Fibroblast of mammary gland (primary cell): ENCODE results near the gene DOK1.

Source experiments
- DNase-seq: peaks from one replicate; pipeline ENCODE4 v3.0.0-alpha.2; 2010; ENCODE audit warnings: low read depth
- H3K4me3 ChIP-seq: 2 replicates; pipeline ENCODE4 v1.5.1; 2011; ENCODE audit warnings: low read depth, mild to moderate bottlenecking, low read length, moderate library complexity; ENCODE audit not compliant: control insufficient read depth
- CTCF ChIP-seq: conservative IDR thresholded peaks from 2 replicates; pipeline ENCODE4 v1.5.1; 2011; ENCODE audit warnings: low read depth, low read length, inconsistent platforms; ENCODE audit not compliant: control insufficient read depth, insufficient read depth

The DOK1 gene

DNA sequence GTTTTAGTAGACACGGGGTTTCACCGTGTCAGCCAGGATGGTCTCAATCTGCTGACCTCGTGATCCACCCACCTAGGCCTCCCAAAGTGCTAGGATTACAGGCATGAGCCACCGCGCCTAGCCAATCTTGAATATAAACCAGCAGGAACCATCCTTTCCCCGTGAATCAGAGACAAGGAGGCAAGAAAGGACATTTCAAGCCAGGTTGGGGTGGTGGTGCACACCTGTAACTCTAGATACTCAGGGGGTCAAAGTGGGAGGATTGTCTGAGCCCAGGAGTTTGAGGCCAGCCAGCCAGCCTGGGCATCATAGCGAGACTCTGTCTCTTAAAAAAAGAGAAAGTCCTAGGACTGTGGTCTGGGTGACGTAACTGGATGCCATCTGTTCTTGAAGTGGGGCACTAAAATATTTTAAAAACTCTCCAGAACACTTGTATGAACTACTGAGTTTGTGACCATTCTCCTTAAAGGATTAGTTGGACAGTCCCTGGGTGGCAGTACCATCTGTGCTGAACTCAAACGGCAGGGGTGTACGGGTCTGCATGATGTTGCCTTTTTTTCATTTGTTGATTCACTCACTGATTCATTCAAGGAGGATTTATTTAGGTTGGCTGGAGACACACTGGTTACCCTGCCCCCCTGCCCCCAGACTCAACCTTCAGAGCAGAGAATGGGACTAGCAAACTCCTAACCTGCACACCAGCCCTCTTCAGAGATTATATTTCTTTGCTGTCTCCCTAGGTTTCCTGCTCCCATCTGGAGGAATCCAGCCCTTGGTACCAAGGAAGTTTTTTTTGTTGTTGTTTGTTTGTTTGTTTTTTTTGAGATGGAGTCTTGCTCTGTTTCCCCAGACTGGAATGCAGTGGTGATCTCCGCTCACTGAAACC is 43.2 kb upstream of the DOK1 start:
- TF ChIP-seq CTCF = no peak
- peak; percentile 35 for DNase-seq
- H3K4me3 ChIP-seq = no peak overlapping the region

GRCh38 chr2:74512744-74513604 is 41.5 kb upstream of the DOK1 start:
- TF ChIP-seq CTCF = no peak
- no peak overlapping the region for H3K4me3 ChIP-seq
- DNase-seq = no peak

- no peak for TF ChIP-seq CTCF
- no peak for DNase-seq
- H3K4me3 ChIP-seq = no peak overlapping the region
These were observed 40.7 kb upstream of the DOK1 start for GRCh38 chr2:74513605-74514367.

GRCh38 chr2:74514368-74515270 is 39.9 kb upstream of the DOK1 start, which contains the start of gene TLX2:
Gene TLX2 (plus strand): TSS chr2:74514450. CDS start chr2:74514807, 357 bp downstream.
- no peak for DNase-seq
- TF ChIP-seq CTCF = no peak
- H3K4me3 ChIP-seq = no peak within 1 kb of the TSS

DNA sequence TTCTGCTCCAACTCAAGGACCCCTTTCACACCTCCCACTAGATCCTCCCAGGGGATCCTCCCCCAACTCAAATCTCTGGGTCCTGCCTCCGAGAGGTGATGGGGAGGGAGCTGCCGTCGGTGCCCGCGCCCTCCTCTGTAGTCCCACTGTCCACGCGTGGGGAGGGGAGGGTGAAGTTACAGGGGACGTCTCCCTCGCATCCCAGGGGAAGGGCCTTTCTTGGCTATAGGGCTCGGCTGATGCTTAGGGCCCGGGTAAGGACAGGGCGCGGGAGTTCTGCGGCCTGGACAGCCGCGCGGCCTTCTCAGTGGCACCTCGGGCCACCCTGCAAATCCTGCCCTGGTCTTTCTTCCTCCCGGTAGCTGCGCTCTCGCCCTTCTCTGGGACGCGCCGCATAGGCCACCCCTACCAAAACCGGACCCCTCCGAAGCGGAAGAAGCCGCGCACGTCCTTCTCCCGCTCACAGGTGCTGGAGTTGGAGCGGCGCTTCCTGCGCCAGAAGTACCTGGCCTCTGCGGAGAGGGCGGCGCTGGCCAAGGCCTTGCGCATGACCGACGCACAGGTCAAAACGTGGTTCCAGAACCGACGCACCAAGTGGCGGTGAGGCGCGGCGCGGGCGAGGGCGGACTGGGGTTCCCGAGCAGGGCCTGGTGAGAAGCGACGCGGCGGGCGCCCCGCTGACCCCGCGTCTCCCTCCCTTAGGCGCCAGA is 39.1 kb upstream of the DOK1 start:
- TF ChIP-seq CTCF = no peak
- no peak for DNase-seq
- no peak overlapping the region for H3K4me3 ChIP-seq
